Limb (tissue), 2 donors: Measurements from ENCODE around the gene NADK.
"Not testable (repeated sequence)": the region's sequence is repeated elsewhere in the genome, so short reads cannot be mapped to it uniquely, and the experiment has no call there.

ENCODE experiments used
- DNase-seq, 2 donors: peaks; one replicate each; pipeline ENCODE4 v3.0.0-alpha.2; 2016; ENCODE audit errors: extremely low spot score in 2 of 2

NADK gene

DNA sequence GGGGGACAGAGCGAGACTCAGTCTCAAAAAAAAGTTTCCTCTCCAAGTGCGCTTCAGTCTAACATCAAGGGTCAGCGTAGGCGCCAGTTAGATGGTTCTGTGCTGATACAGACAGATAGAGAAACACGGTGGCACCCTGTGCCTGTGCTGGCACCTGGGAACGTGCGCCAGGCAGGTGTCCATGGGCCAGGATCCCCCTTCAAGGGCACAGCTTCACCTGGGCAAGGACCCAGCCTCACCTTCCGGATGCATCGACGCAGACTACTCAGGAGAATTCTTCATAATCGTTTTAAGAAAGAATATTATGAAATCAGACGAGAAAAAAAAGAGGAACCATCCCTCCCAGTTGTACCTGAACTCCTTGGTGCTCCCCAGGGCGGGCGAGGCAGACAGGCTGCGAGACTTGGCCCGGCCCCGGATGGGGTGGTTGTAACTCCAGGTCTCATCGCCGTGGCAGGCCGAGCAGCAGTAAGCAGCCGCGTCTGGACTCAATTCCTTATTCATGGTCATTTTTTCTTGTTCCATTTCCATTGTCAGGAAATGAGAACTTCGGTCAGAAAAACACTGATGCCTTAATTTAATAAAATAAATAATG lies 13.3 kb downstream of the NADK start:
- no peak for DNase-seq

DNA sequence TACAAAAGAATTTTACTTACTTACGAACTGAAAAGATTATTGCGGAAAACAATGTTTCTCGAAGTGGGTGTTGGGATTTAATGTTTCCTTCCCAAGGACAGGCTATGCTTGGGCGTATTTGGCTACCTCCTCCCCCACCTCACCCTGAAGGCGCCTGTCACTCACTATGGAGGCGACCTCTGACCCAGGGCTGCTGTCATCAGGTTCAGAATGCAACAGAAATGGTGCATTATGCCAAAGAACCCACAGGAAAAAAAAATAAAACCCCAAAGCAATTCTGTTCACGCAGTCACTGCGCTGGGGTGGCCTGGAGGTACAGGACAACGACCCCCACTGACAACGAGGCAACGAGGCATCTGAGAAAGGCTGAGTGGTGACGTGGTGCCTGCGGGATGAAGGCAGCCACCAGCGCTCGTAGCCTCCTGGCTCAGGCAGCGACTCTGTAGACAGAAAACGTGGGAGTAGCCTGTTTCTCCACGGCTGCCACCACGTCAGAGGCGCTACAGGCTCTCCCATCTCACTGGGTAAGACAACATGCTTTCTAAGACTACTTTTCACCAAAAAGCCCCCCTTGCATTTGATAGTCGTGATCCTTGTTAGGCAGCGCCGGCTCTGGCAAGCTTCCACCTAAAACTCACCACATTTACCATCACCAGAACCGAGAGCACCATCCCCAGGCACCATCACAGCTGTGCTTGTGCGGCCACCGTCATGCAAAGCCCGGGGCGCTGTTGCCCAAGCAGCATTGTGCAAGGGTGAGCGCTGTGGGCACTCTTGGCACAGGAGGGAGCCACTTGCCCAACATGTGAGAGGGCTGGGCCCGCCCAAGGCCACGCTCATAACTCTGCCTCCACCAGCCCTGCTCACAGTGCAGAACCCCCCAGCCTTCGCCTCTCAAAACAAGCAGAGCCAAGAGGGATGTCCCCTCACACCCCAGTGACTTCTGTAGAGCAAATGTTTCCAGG lies 14.3 kb downstream of the NADK start:
- DNase-seq, result no peak

DNA sequence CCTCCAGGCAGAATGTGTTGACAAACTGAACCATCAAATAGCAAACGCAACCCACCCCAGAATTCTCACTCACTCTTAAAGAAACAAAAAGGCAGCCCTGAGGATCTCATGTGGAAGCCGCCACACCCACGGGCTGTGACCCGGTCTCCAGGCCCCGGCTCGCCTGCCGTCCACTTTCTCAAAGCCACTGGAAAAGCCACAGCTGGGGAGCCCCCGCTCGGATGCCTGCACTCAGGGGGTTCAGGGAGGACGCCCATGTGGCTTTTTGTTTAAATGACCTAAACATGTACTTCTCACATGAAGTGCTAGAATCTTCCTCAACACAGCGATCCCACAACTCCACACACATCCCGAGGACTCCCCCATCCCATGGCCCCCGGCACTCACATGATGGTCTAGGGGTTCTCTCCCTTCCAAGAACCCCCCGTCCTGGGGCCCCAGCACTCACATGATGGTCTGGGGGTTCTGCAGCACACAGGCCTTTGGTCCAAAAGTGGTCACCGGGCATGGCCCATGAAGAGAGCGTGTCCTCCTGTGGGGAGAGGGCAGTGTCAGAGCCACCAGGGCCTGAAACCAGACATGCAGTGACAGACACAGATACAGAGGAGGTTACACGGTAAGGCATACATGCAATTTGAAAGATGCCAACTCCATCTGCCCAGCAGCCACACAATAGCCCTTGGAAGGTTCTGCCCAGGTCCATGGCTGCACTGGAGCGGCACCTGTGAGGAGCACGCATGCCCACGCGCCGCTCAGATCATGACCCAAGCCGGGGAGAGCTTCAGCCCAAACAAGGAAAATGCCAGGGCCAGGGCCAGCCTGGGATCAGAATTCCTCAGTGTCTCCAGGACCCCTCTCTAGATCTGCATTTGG lies 16.5 kb downstream of the NADK start:
- DNase-seq, result no peak

DNA sequence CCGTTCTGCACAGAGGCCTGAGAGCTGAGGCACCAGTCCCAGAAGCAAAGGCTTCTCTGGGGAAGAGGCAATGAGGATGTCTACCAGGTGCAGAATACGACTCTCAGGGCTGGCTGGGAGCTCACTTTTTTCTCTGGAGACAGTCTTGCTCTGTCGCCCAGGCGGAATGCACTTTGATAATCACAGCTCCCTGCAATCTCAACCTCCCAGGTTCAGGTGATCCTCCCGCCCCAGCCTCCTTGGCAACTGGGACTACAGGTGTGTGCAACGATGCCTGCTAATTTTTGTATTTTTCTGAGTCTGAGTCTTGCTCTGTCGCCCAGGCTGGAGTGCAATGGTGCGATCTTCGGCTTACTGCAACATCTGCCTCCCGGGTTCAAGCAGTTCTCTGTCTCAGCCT lies 17.6 kb downstream of the NADK start:
- DNase-seq, result no peak

DNA sequence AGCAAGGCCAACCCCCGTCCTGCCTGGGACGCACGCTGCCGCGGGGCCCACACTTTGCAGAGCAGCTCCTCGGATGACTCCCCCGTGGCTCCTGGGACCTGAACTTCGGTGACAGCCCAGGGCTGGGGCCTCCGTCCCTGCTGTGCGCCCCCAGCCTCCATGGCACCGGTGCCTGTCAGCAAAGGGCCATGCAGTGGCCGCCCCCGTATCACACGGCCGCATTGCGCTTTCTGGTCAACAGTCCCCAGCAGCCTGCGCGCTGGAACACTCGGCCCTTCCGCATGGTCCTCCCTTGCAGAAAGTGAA lies 18.0 kb downstream of the NADK start:
- no peak for DNase-seq

DNA sequence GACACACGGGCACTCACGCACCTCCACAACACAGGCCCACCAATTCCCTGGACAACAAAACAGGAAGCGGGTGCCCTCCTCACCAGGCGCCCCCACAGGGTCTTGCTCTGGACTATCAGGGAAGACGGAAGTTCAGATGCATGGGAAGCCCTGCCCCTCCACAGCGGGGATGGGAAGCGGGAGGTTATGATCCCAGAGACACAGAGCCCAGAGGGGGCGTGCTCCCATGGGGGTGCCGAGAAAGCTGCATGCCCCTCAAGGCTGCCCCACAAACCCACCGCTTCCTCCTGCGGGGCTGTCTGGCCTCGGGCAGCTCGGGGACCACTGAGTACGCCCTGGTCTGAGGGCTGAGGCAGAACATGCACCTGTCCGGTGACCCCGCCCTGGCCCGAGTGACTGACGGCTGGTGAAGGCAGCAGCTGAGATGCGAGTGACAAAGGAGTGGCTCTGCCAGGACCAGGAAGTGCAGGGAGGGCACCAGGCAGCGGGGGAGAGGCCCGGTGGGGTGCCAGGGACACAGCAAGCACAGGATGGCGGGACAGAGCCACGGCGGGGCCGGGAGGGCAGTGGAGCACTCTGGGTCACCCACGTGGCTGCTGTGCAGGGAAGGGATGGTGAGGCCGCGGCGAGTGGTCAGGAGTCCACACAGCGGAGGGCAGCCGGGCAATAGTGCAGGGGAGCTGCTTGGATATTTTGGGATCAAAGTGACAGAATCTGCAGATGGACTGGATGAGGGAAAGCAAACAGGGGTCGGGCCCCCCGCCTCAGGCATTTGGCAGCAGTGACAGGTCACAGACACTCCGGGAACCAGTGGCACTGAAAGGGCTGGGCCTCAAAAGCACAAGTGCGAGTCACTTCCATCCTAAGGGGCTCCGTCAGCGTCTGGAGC lies 18.6 kb downstream of the NADK start:
- DNase-seq, result no peak

DNA sequence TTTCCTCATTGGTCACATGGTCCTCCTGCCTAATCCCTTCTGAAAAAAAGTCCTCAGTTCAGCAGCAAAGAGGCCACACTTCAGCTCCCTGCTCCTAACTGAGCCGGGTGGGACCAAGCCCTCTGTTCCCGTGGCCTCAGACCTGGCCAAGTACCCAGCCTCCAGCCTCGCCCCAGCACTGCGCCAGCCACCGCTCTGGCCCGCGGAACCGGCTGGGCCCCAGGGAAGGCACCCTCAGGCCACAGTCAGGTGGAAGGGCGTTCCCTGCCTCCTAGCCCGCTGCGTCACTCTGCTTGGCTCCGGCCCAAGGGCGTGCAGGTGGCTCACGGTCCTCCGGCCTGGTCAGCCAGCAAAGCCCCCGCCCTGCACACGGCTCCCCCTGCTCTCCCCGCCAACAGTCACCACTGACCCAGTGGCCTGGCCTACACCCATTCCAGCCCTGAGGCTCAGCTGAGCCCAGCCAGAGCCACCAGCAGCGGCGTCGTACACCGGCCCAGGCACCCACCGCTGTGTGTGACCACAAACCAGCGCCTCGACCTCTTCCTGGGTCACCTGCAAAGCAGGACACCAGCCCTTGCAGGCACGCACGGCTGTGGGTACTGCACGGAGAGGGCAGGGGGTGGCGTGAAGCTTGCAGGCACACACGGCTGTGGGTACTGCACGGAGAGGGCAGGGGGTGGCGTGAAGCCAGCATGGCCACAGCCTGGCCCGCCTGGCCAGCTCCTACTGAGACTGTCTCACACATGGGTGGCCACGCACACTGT lies 19.4 kb downstream of the NADK start:
- no peak for DNase-seq

DNA sequence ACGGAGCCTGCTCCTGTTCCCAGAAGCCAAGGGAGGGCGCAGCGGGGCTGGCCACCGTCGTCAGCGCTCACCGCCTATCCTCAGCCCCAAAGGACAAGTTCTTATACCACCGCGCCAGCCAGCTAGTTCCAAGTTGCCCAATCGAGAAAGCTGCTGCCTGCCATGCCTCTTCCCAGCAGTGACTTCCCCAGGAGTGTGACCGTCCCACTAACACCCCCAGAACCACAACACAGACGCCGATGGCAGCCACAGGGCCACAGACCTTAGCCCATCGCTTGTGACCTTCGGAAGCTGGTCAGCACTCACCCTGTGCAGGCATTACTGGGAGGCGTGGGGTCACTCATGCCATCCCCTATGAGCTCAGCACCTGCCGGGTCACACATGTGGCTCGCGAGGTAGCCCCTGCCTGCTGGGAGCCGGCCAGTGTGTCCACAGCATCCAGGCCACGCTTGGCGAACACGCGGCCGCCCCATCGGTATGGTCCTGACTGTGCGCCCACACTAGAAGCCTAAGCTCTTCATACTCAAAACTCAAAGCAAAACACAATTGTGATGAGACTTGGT lies 20.1 kb downstream of the NADK start:
- DNase-seq, result no peak

DNA sequence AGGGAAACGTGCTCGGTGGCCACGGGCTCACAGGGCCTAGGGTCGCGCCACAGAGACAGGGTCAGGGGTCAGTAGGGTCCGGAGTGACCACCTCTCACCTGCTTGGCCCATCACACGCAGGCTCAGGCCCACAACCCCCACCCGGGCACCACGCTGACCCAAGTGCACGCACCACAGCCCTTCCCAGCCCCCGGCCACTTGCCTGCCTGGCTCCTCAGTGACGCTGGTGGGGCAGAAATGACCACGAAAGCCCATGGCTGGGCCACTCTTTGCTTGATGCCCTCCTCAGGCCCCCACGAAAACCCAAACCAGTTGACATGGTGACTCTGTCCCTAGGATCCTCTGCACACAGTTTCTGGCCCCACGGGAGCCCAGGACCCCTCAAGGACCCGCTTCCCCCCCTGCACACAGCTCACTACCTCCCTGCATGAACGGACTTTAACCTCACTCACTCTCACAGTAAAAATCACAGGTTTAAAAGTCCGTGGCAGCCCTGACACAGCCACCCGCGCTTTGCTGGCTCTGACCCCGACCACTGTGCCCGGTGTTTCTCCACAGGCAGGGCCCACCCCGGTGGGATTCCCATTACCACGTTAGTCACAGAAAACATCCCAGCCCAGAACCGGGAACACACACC lies 20.7 kb downstream of the NADK start:
- DNase-seq, result no peak

DNA sequence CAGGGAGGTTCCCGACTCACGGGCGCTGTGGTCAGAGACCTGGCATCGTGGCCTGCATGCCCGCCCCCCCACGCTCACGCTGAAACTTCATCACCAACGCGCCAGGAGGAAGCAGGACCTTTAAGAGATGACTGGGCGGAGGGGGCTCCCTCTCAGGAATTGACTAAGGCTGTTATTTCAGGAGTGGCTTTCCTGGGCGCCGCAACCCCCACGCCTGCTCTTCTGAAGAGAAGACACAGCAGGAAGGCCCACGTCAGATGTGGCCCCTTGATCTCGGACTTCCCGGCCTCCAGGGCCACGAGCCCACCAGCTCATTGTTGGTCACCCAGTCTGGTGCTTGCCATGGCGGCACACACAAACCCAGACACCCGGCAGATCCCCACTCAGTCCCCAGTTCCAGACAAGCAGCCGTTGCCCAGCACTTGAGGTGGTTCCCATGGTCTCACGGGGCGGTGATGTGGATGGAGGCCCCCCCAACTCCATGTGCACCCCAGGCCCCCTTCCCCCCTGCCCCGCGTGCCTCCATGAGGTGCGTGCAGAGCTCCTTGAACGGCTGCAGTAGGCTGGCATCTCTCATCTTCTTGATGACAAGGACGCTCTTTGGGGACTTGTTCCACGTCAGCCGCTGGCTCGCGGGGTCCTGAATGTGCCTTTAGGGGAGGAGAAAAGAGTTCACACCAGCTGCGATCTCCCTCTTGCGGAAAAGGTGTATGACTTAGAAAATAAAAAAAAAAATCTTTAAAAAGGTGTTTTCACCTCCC lies 21.4 kb downstream of the NADK start:
- no peak for DNase-seq

DNA sequence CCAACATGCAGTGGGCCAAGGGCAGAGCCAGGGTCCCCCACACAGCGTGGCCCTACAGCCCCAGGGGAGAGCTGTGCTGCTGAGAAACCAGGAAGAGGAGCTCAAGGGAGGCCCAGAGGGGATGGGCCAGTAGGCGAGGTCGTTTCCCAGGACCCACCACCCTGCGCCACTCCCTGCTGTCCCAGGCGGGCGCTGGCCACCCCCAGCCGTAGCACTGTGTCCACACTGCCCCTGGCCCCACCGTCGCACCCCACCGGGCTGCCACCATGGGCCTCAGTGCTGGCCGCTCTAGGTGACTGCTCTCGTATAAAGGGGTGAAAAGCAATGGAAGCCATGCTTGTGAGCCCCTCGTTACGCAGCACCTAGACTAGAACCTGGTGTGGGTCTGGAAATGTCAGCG lies 22.4 kb downstream of the NADK start:
- no peak for DNase-seq

DNA sequence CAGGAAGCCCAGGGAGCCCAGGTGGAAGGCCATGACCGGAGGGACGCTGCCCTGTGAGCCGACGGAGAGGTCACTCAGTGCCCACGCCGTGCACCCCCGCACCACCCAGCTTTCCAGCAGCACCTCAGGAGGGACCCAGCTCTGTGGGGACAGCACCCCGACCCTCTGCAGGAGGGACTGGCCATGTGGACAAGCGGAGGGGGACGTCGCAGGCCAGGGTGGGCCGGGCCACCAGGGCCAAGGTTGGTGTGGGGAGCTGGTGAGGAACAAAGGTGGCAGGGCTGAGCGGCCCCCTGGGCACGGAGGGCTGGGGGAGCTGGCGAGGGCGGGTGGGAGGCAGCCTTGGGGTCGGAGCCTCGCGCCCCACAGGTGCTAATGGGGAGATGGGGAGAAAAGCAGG lies 22.8 kb downstream of the NADK start:
- DNase-seq, result no peak

DNA sequence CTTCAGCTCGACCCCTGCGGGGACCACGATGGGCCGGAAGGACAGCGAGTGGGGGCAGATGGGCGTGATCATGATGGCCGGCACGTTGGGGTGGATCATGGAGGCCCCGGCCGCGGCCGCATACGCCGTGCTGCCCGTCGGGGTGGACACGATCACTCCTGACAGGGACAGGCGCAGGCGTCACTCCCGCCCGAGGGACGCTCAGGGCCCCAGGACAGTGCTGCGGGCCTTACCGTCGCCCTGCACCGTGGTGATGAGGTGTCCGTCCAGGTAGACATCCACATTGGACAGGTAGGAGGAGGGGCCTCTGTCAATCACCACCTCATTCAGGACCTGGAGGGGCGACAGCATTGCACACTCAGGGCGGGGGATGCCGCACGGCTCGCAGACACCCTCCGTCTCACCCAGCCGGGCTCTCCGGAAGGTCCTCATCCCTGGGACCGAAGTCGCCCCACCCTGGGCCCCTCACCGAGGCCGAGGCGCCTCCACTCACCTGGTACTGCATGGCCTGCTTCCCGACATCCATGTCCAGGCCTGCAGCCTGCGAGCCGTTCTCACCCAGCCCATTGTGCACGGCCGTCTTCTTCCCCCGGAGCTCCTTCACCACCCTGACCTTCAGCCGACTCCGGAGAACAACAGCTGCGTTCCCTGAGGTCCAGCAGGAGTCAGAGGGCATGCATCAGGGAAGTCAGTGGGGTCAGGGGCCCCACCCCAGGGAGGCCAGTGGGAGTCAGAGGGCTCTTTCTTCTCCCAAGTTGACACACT lies 24.0 kb downstream of the NADK start:
- no peak for DNase-seq

DNA sequence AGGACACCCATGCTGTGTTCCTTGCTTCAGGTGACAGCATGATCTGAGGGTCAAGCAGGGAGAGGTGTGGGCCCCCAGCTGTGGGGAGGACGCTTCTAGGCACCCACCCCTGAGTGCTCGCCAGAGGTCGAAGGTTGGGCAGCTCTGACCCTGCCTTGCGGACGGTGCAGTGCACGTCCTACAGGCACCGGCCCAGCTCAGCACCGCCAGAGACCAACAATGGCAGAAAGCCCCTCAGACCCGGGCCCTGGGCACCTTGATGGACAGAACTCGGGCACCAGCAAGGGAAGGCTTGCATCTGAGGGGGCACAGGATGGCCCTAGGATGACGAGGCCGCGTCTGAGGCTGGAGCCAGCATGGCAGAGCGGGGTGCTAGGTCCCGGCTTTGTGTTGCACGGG lies 24.7 kb downstream of the NADK start:
- DNase-seq, result no peak

DNA sequence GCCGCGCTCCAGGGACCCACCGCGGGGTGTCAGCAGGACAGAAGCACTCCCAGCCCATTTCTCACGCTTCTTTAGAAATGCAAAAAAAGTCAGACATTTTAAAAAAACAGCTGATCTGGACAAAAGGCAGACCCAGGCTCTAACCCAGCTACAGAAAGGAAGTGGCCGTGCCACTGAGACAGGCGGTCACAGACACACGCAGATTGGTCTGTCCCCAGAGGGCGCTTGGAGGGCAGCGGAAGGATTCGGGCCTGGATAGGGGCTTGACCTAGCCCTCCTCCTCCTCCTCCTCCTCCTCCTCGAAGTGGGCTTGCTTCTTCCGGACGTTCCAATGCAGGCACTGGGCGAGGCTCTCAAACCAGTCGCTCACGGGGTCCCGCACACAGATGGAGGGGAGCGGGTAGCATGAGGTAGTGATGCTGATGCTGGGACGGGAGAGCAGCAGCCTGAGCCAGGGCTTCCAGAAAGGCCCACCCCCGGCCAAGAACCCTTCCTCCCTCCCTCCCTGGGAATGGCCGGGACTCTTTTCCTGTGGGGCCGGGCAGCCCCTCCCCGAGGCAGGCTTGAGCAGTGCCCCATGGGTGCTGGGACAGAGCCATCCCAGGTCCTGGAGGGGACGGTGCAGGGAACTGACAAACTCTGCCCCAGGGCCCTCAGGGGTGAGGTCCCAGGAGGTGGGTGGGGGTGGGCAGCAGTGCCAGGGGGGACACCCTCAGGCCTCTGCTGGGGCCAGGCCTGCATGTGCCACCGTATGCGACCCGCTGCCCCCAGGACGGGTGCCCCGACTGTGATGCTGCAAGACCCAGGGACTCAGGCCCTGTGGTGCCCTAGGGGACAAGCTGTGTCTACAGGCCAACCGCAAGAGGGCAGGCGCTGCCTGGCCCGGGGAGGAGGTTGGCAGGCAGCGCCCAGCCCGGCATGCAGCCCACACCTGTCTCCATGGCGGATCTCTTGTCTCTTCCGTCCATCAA lies 25.3 kb downstream of the NADK start:
- DNase-seq, result no peak

DNA sequence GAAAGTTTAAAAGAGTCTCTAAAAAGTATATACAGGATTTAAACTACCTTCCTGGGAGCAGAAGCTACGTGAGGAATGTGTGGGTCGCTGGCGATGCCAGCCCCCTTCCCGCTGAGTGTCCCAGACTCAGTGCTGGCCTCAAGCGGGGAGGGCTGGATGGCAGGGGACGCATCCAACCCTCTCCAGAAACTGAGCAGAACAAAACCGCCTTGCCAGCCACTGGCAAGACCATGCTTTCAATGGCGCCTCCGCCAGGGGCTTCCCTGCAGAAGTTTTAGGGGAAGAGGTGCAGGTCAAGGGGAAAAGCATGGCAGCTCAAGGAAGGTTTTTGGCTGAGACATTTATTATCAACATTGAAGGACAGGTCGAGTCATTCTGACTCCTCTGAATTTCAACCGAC lies 26.1 kb downstream of the NADK start:
- DNase-seq, result no peak

DNA sequence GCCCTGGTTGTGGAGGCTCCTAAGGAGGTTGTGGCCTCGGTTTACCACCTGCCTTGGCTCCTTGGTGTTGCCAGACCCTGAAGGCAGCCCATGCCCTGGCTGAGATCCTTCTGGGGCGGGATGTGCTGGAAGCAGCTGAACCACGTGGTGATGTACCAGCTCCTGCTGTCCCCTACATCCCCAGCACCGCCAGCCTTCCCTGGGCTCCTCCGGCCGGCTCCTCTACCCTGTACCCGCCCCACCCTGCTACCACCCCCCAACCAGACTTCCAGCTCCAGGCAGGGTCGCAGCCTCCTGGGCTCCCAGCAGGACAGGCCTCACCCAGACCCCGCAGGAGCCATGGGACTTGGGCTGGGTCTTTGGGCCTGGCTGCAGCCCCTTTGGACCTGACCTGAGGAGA lies 28.3 kb downstream of the NADK start:
- DNase-seq, result not testable (repeated sequence)
